ENCODE data around the gene GAB3.

The GAB3 gene

GRCh38 chrX:154661899-154662298 is 89.0 kb downstream of the GAB3 start:
- ChIA-PET CTCF (no interaction called here), POLR2A (no interaction called here)
- TF ChIP-seq CTCF (IDR thresholded peaks at IDR 0.05; ENCODE audit: insufficient read depth, low read length, missing control alignments): no peak
- H3K4me3 ChIP-seq (ENCODE audit: low read depth, low read length): no peak overlapping the region
- no peak for DNase-seq (ENCODE audit: low read depth, low spot score)

GRCh38 chrX:154661170-154661569 is 89.7 kb downstream of the GAB3 start:
- no peak for TF ChIP-seq CTCF (IDR thresholded peaks at IDR 0.05; ENCODE audit: insufficient read depth, low read length, missing control alignments)
- CTCF ChIA-PET: no interaction called here
- H3K4me3 ChIP-seq (ENCODE audit: low read depth, low read length): no peak overlapping the region
- DNase-seq (ENCODE audit: low read depth, low spot score): no peak
- POLR2A ChIA-PET: no interaction called here

GRCh38 chrX:154660541-154660940 is 90.3 kb downstream of the GAB3 start:
- no peak overlapping the region for H3K4me3 ChIP-seq (ENCODE audit: low read depth, low read length)
- no peak for DNase-seq (ENCODE audit: low read depth, low spot score)
- no peak for TF ChIP-seq CTCF (IDR thresholded peaks at IDR 0.05; ENCODE audit: insufficient read depth, low read length, missing control alignments)
- ChIA-PET POLR2A (interaction anchor here (1.1 kb wide), 1 partner anchor 86 kb away, joined by 3 read pairs; no protein-coding TSS in a partner anchor), CTCF (no interaction called here)

- no peak for DNase-seq (ENCODE audit: low read depth, low spot score)
- no peak overlapping the region for H3K4me3 ChIP-seq (ENCODE audit: low read depth, low read length)
- no peak for TF ChIP-seq CTCF (IDR thresholded peaks at IDR 0.05; ENCODE audit: insufficient read depth, low read length, missing control alignments)
- ChIA-PET POLR2A (no interaction called here), CTCF (no interaction called here)
These were observed 91.9 kb downstream of the GAB3 start for GRCh38 chrX:154658957-154659356.

GRCh38 chrX:154658187-154658586 is 92.7 kb downstream of the GAB3 start:
- CTCF ChIA-PET: no interaction called here
- POLR2A ChIA-PET: no interaction called here

GRCh38 chrX:154657226-154657805 is 93.6 kb downstream of the GAB3 start:
- POLR2A ChIA-PET: no interaction called here
- H3K4me3 ChIP-seq (ENCODE audit: low read depth, low read length): no peak overlapping the region
- no peak for DNase-seq (ENCODE audit: low read depth, low spot score)
- CTCF ChIA-PET: no interaction called here
- no peak for TF ChIP-seq CTCF (IDR thresholded peaks at IDR 0.05; ENCODE audit: insufficient read depth, low read length, missing control alignments)

More at GRCh38 chrX:154658187-154658586, 92.7 kb downstream of the GAB3 start:
- TF ChIP-seq CTCF (IDR thresholded peaks at IDR 0.05; ENCODE audit: insufficient read depth, low read length, missing control alignments): no peak
- DNase-seq (ENCODE audit: low read depth, low spot score): no peak
- no peak overlapping the region for H3K4me3 ChIP-seq (ENCODE audit: low read depth, low read length)
